Calu3 (cell line): ENCODE results near the gene NR2F2. TPM values are rescaled to one million over a fixed set of nuclear protein-coding genes. Genes with fewer than 3 reads are reported as not detected.

Source experiments
- BruUV-seq: library from RNA; stranded (reverse); fragments of 400-500 nt; replicated peaks from 2 replicates; lab custom pipeline; 2021; lab: Mats Ljungman, UMichigan
- CTCF ChIA-PET: fragments of 300-600 bp; sonication (Branson Sonifier 250); formaldehyde crosslinking; loops from one replicate; lab custom pipeline; 2022; ENCODE audit warnings: antibody characterized with exemption; lab: Charles Lee
- DNase-seq: peaks from one replicate; pipeline ENCODE4 v3.0.0; 2022
- H3K27ac Mint-ChIP-seq: one replicate; pipeline ENCODE4 v1.8.0; 2022; ENCODE audit warnings: mixed read lengths; ENCODE audit not compliant: unreplicated experiment
- H3K27me3 Mint-ChIP-seq: one replicate; pipeline ENCODE4 v1.8.0; 2022; ENCODE audit warnings: mixed read lengths; ENCODE audit not compliant: unreplicated experiment
- H3K36me3 Mint-ChIP-seq: one replicate; pipeline ENCODE4 v1.8.0; 2022; ENCODE audit warnings: mild to moderate bottlenecking, moderate library complexity, mixed read lengths; ENCODE audit not compliant: insufficient read depth, unreplicated experiment
- H3K4me1 Mint-ChIP-seq: one replicate; pipeline ENCODE4 v1.8.0; 2022; ENCODE audit warnings: mild to moderate bottlenecking, low read depth, mixed read lengths; ENCODE audit not compliant: unreplicated experiment
- H3K4me3 Mint-ChIP-seq: one replicate; pipeline ENCODE4 v1.8.0; 2022; ENCODE audit warnings: mild to moderate bottlenecking, low read depth, moderate library complexity, mixed read lengths; ENCODE audit not compliant: unreplicated experiment
- H3K9me3 Mint-ChIP-seq: one replicate; pipeline ENCODE4 v1.8.0; 2022; ENCODE audit warnings: low read depth, mixed read lengths; ENCODE audit not compliant: unreplicated experiment
- CTCF ChIP-seq: fragments of 200-600 bp; IDR thresholded peaks from one replicate; pipeline ENCODE4 v1.8.0; 2022; ENCODE audit warnings: antibody characterized with exemption; ENCODE audit not compliant: unreplicated experiment
- intact Hi-C: fragments of 100-400 bp; cut with micrococcal nuclease; formaldehyde crosslinking; loops from one replicate; pipeline ENCODE4 v1.10.0; 2022; ENCODE audit not compliant: unreplicated experiment
- total RNA-seq: library from RNA; stranded (reverse); gene quantifications from 2 replicates; pipeline ENCODE4 v1.2.3, GENCODE V29; 2022

The NR2F2 gene
- total RNA-seq, 1 experiment from 2014 or later, result 158 TPM

- peaks cover 84% of the 10 kb centered on the region for H3K36me3 Mint-ChIP-seq
- no peaks in the 10 kb centered on the region for H3K9me3 Mint-ChIP-seq
- peak overlapping the region; percentile 98 for H3K27ac Mint-ChIP-seq
- peaks cover 47% of the 10 kb centered on the region for H3K4me1 Mint-ChIP-seq
- DNase-seq, result peak; percentile 42
- CTCF ChIA-PET, result interaction anchor here (0.6 to 2.0 kb wide), 7 partner anchors 9 to 1061 kb away, joined by 3 to 9 read pairs (median 5); no protein-coding TSS in a partner anchor
- H3K4me3 Mint-ChIP-seq, result no peak overlapping the region
- no peaks in the 10 kb centered on the region for H3K27me3 Mint-ChIP-seq
- TSS peak; percentile 6 for BruUV-seq
- no peak for TF ChIP-seq CTCF
- intact Hi-C loops, result loop anchor here (1.0 to 10.0 kb wide), 2 partner anchors 22 to 856 kb away; no protein-coding TSS in a partner anchor
Measured at GRCh38 chr15:96320703-96321638, 9.5 kb upstream of the NR2F2 start.

GRCh38 chr15:96321639-96322535, 8.6 kb upstream of the NR2F2 start:
- Mint-ChIP-seq H3K27me3 (no peaks in the 10 kb centered on the region), H3K4me1 (peaks cover 38% of the 10 kb centered on the region), H3K9me3 (no peaks in the 10 kb centered on the region), H3K27ac (peak overlapping the region; percentile 98), H3K4me3 (no peak overlapping the region), H3K36me3 (peaks cover 89% of the 10 kb centered on the region)
- CTCF ChIA-PET, result interaction anchor here (1.3 to 2.0 kb wide), 3 partner anchors 8 to 21 kb away, joined by 5 to 9 read pairs (median 7); no protein-coding TSS in a partner anchor
- BruUV-seq, result no TSS peak
- TF ChIP-seq CTCF, result no peak
- peak; percentile 63 for DNase-seq
- intact Hi-C loops, result loop anchor here (1.0 to 10.0 kb wide), 3 partner anchors 21 to 857 kb away; no protein-coding TSS in a partner anchor

- Mint-ChIP-seq H3K4me3 (no peak overlapping the region), H3K4me1 (peaks cover 31% of the 10 kb centered on the region), H3K36me3 (peaks cover 89% of the 10 kb centered on the region), H3K9me3 (no peaks in the 10 kb centered on the region), H3K27me3 (no peaks in the 10 kb centered on the region), H3K27ac (peak overlapping the region; percentile 98)
- DNase-seq, result peak; percentile 59
- intact Hi-C loops, result loop anchor here (1.0 to 10.0 kb wide), 2 partner anchors 269 to 858 kb away; no protein-coding TSS in a partner anchor
- CTCF ChIA-PET, result interaction anchor here (0.5 to 0.6 kb wide), 2 partner anchors 139 to 768 kb away, joined by 3 to 5 read pairs; no protein-coding TSS in a partner anchor
- no peak for TF ChIP-seq CTCF
- no TSS peak for BruUV-seq
Measured at GRCh38 chr15:96322536-96323318, 7.8 kb upstream of the NR2F2 start.
